Keratinocyte (primary cell): ENCODE results near the gene ARHGAP6. TPM values are rescaled to one million over a fixed set of nuclear protein-coding genes. Genes with fewer than 3 reads are reported as not detected.
"Not testable (repeated sequence)": the region's sequence is repeated elsewhere in the genome, so short reads cannot be mapped to it uniquely, and the experiment has no call there.

Experiments used
- DNase-seq: peaks from one replicate; pipeline ENCODE4 v3.0.0-alpha.2; 2011; ENCODE audit warnings: low read depth, missing footprints, low spot score
- FAIRE-seq: peaks from 2 replicates; lab custom pipeline; 2011; peaks lifted over from hg19 to GRCh38; lab: Jason Lieb, UNC
- H2AFZ ChIP-seq: 2 replicates; pipeline ENCODE4 v1.6.0; 2012; ENCODE audit warnings: low read length, control low read depth, inconsistent platforms; ENCODE audit not compliant: control insufficient read depth
- H3K27ac ChIP-seq: 2 replicates; pipeline ENCODE4 v1.5.1; 2011; ENCODE audit warnings: low read length; ENCODE audit not compliant: control insufficient read depth, insufficient read depth
- H3K27me3 ChIP-seq: 3 replicates; pipeline ENCODE4 v1.6.0; 2011; ENCODE audit warnings: low read length; ENCODE audit not compliant: control insufficient read depth, insufficient read depth; ENCODE audit errors: extremely low read depth
- H3K36me3 ChIP-seq, 2 experiments: 2 replicates in 1 of 2; 3 replicates in 1 of 2; pipeline ENCODE4 v1.5.1; 2011; ENCODE audit warnings: low read length in 2 of 2, mild to moderate bottlenecking in 1 of 2; ENCODE audit not compliant: control insufficient read depth in 2 of 2, insufficient read depth in 2 of 2; ENCODE audit errors: extremely low read depth in 1 of 2
- H3K4me1 ChIP-seq: 3 replicates; pipeline ENCODE4 v1.5.1; 2011; ENCODE audit warnings: low read length; ENCODE audit not compliant: control insufficient read depth, insufficient read depth; ENCODE audit errors: extremely low read depth
- H3K4me2 ChIP-seq: 3 replicates; pipeline ENCODE4 v1.6.0; 2011; ENCODE audit warnings: low read depth, low read length; ENCODE audit not compliant: control insufficient read depth, insufficient read depth; ENCODE audit errors: extremely low read depth
- H3K4me3 ChIP-seq, 3 experiments: fragments of 200-600 bp in 1 of 3; sonication (generic) in 1 of 3; 2 replicates in 2 of 3; 3 replicates in 1 of 3; pipeline ENCODE4 v1.5.1; 2011 to 2016; ENCODE audit warnings: low read length in 3 of 3, mild to moderate bottlenecking in 3 of 3, control low read depth in 2 of 3, inconsistent platforms in 1 of 3, low read depth in 1 of 3, mixed read lengths in 1 of 3, mixed run types in 1 of 3, moderate library complexity in 1 of 3; ENCODE audit not compliant: control insufficient read depth in 2 of 3, insufficient read depth in 2 of 3; ENCODE audit errors: extremely low read depth in 1 of 3
- H3K79me2 ChIP-seq: 2 replicates; pipeline ENCODE4 v1.6.0; 2012; ENCODE audit warnings: low read length; ENCODE audit not compliant: control insufficient read depth, insufficient read depth
- H3K9ac ChIP-seq: 3 replicates; pipeline ENCODE4 v1.6.0; 2011; ENCODE audit warnings: low read length; ENCODE audit not compliant: control insufficient read depth, insufficient read depth; ENCODE audit errors: extremely low read depth
- H3K9me1 ChIP-seq: 3 replicates; pipeline ENCODE4 v1.6.0; 2011; ENCODE audit warnings: low read length; ENCODE audit not compliant: control insufficient read depth, insufficient read depth; ENCODE audit errors: extremely low read depth
- H3K9me3 ChIP-seq: 2 replicates; pipeline ENCODE4 v1.5.1; 2012; ENCODE audit warnings: low read depth, low read length; ENCODE audit not compliant: control insufficient read depth
- H4K20me1 ChIP-seq: 3 replicates; pipeline ENCODE4 v1.6.0; 2011; ENCODE audit warnings: low read length; ENCODE audit not compliant: control insufficient read depth, insufficient read depth; ENCODE audit errors: extremely low read depth
- EZH2 ChIP-seq: IDR thresholded peaks from one replicate; pipeline ENCODE4 v1.6.1; 2012; ENCODE audit warnings: inconsistent platforms, mild to moderate bottlenecking, low read length, moderate library complexity
- dilution Hi-C: fragments of 300-500 bp; cut with MboI; formaldehyde crosslinking; loops from one replicate; pipeline ENCODE4 v1.7.0; 2020; ENCODE audit warnings: low sequenced_read_pairs; ENCODE audit not compliant: extremely low pct_ligation_motif_present
- polyA plus RNA-seq, 5 experiments: library from polyadenylated mRNA; depleted of rRNA in 3 of 5; stranded (reverse) in 3 of 5; stranded (forward) in 1 of 5; unstranded in 1 of 5; fragments of >200 nt; gene quantifications; 1 replicate in 1 of 5; 2 replicates in 3 of 5; 3 replicates in 1 of 5; pipeline versions ENCODE4 v1.2.1 to v1.2.3, GENCODE V29; 2011 to 2012; ENCODE audit warnings: missing spikeins in 2 of 5, low read depth in 1 of 5, low replicate concordance in 1 of 5
- TF ChIP-seq, protein P1 (sequence below), 3 experiments: IDR thresholded peaks in 1 of 3; conservative IDR thresholded peaks in 1 of 3; optimal IDR thresholded peaks in 1 of 3; 2 replicates in 2 of 3; 3 replicates in 1 of 3; pipeline versions ENCODE3 to v1.5.1; 2011; ENCODE audit warnings: low read length in 3 of 3, mild to moderate bottlenecking in 3 of 3, moderate library complexity in 2 of 3, control low read depth in 1 of 3, inconsistent platforms in 1 of 3; ENCODE audit not compliant: insufficient read depth in 2 of 3; ENCODE audit errors: extremely low read depth in 1 of 3

ARHGAP6 gene
- polyA plus RNA-seq, 1 donor (not counting 4 experiments of a cell fraction or from before 2014, with no cell fraction given): 0.01 TPM

DNA sequence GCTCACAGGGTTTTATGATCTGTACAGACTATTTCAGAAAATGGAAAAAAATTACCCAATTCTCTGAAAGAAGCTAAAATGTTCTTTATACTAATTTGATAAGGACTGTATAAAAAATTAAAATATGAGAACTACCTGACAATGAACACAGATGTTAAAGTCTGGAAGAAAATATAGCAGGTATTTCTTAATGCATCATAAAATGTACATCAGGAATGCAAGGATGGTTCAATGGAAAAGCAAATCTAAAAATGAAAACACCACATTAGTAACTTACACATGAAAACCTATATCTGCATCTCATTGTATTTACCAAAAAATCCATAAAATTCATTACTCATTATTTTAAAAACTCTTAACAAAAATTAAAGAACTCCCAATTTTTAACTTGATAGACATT lies 39.4 kb downstream of the ARHGAP6 start:
- Histone ChIP-seq H3K4me1 (no peaks in the 10 kb centered on the region), H3K4me2 (no peak overlapping the region), H3K36me3 (no peaks in the 10 kb centered on the region), H2AFZ (no peak overlapping the region), H3K79me2 (no peaks in the 10 kb centered on the region), H3K4me3 (no peak overlapping the region), H3K9me3 (no peaks in the 10 kb centered on the region), H3K9me1 (no peaks in the 10 kb centered on the region), H3K9ac (no peak overlapping the region), H4K20me1 (no peaks in the 10 kb centered on the region), H3K27ac (no peak overlapping the region), H3K27me3 (no peaks in the 10 kb centered on the region)
- TF ChIP-seq EZH2: no peak
- TF ChIP-seq, protein P1, sequence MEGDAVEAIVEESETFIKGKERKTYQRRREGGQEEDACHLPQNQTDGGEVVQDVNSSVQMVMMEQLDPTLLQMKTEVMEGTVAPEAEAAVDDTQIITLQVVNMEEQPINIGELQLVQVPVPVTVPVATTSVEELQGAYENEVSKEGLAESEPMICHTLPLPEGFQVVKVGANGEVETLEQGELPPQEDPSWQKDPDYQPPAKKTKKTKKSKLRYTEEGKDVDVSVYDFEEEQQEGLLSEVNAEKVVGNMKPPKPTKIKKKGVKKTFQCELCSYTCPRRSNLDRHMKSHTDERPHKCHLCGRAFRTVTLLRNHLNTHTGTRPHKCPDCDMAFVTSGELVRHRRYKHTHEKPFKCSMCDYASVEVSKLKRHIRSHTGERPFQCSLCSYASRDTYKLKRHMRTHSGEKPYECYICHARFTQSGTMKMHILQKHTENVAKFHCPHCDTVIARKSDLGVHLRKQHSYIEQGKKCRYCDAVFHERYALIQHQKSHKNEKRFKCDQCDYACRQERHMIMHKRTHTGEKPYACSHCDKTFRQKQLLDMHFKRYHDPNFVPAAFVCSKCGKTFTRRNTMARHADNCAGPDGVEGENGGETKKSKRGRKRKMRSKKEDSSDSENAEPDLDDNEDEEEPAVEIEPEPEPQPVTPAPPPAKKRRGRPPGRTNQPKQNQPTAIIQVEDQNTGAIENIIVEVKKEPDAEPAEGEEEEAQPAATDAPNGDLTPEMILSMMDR (optimal IDR thresholded peaks at IDR 0.05 in 1 of 3, IDR thresholded peaks at IDR 0.05 in 1 of 3, conservative IDR thresholded peaks at IDR 0.05 in 1 of 3; ENCODE audit: extremely low read depth in 1 of 3, insufficient read depth in 2 of 3, low read length in 3 of 3): no peak
- no peak for FAIRE-seq
- no peak for DNase-seq
- dilution Hi-C loops: no loop called here

DNA sequence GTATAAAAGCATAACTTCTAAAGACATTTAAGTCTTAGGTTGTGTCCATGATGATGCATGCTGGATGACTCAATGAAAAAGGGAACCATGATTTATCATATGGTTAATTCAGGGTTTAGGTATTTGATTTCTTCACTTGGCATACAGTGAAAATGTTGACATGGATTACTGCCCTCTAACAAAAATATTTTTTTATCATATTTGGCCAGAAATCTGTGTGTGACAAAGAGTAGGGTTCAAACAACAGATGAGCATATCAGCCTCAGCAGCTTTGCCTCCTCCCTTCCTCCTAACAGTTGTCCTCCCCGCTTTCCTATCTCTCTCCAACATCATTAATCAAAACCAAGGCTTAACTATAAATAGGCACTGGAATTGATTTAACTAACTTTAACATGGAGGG lies 46.3 kb downstream of the ARHGAP6 start:
- Histone ChIP-seq H3K36me3 (no peaks in the 10 kb centered on the region), H3K27ac (no peak overlapping the region), H3K9me3 (no peaks in the 10 kb centered on the region), H3K9ac (no peak overlapping the region), H3K4me1 (no peaks in the 10 kb centered on the region), H3K9me1 (no peaks in the 10 kb centered on the region), H3K79me2 (no peaks in the 10 kb centered on the region), H3K27me3 (no peaks in the 10 kb centered on the region), H3K4me3 (no peak overlapping the region), H3K4me2 (no peak overlapping the region), H2AFZ (no peak overlapping the region), H4K20me1 (no peaks in the 10 kb centered on the region)
- DNase-seq: no peak
- FAIRE-seq: no peak
- dilution Hi-C loops: no loop called here
- TF ChIP-seq, protein P1 (optimal IDR thresholded peaks at IDR 0.05 in 1 of 3, IDR thresholded peaks at IDR 0.05 in 1 of 3, conservative IDR thresholded peaks at IDR 0.05 in 1 of 3; ENCODE audit: extremely low read depth in 1 of 3, insufficient read depth in 2 of 3, low read length in 3 of 3): no peak
- TF ChIP-seq EZH2: no peak

DNA sequence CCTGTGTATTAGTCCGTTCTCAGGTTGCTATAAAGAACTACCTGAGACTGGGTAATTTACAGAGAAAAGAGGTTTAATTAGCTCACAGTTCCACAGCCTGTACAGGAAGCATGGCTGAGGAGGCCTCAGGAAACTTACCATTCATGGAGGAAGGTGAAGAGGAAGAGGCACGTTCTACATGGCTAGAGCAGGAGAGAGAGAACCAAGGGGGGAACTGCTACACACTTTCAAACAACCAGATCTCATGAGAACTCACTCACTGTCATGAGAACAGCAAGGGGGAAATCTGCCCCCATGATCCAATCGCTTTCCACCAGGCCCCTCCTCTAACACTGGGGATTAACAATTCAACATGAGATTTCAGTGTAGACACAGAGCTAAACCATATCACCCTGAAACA lies 51.5 kb downstream of the ARHGAP6 start:
- H3K27me3 ChIP-seq, H3K9me1 ChIP-seq, H3K4me3 ChIP-seq, H3K4me2 ChIP-seq, H3K36me3 ChIP-seq, H3K79me2 ChIP-seq, H3K9me3 ChIP-seq, H2AFZ ChIP-seq, H4K20me1 ChIP-seq, H3K27ac ChIP-seq, dilution Hi-C loops, FAIRE-seq, H3K9ac ChIP-seq, H3K4me1 ChIP-seq, DNase-seq: not testable (repeated sequence)
